T follicular helper cell (primary cell): ENCODE measurements around the gene PRF1.
"Not testable (repeated sequence)": the region's sequence is repeated elsewhere in the genome, so short reads cannot be mapped to it uniquely, and the experiment has no call there.

Experiments used
- DNase-seq: peaks from one replicate; pipeline ENCODE4 v3.0.0-alpha.2; 2020; ENCODE audit warnings: low read depth

PRF1 gene

DNA sequence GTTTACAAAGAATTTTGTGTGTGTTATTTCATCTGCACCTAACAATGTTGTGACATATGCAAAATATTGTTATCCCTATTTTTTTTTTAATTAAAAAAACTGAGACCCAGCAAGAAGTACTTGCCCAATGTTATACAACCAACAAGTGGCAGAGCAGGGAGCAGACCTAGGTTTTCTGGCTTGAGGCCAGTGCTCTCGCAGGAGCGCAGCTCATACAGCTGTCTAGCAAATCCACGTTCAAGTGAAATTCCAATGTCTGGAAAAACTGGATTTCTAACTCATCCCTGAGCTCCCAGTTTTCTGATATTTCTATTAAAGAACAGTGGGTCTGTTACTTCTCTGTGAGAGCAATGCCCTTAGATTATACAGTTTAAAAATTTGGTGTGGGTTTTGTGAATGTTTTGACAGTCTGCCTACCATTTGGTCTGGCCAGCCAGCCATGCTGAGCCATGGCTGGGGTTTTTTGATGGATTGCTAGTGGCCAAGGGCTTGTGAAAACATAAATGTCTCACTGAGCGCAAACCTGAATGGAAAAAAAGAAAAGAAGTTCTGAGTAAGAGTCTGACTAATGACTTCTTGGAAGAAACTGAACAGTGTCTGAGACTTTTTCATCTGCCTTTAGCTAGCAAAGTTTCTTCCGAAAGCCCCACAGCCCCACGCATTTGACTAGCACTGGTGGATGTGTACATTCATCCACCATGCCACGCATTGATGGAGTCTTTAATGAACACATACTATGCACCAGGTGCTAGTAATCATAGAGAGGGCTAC is 15.4 kb upstream of the PRF1 start:
- DNase-seq = no peak

DNA sequence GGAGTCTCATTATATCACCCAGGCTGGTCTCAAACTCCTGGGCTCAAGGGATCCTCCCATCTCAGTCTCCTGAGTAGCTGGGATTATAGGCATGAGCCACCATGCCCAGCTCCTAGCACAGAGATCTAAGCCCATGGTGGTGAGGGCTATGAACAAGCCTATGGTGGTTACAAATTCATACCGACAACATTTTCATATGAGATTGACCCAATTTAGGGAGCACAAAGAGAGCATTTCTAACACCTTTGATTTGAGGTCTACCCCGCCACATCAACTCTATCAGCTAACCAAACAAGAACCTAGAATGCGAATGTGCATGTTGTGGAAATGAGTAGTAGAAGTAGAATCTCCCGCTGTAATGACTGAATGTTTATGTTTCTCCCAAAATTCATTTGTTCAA is 14.2 kb upstream of the PRF1 start:
- DNase-seq = no peak

DNA sequence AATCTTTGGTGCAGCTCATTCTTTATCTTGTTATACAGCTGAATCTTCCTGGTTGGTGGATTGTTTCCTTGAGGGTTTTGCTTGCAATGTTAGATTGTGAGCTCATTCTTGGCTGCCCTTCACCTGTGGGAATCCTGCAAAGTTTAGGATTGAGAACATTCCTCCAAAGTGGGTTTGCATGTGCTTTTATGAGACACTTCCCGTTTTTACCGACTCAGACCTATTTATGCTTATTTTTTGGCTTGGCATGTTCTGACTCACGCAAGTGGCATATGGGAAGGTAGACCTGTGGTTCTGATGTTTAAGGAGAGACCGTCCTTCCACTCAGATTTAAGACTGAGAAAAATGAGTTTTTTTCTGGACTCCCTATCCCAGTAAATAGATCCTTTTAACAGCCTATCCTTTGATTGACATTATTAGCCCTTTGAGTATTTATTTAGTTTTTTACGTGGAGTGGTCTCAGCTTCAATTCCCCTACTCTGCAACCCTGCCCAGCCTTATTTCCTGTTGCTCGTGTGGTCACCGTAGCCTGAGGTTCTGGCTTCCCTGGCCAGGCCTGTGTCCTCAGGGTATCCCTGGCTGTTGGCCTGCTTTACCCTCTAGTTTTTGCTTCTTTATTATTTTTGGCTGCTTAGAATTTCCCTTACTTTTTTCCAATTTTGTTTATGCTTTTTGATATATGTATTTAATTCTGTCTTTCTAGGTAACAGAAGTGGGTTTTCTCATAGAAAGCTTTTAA is 13.4 kb upstream of the PRF1 start:
- no peak for DNase-seq

DNA sequence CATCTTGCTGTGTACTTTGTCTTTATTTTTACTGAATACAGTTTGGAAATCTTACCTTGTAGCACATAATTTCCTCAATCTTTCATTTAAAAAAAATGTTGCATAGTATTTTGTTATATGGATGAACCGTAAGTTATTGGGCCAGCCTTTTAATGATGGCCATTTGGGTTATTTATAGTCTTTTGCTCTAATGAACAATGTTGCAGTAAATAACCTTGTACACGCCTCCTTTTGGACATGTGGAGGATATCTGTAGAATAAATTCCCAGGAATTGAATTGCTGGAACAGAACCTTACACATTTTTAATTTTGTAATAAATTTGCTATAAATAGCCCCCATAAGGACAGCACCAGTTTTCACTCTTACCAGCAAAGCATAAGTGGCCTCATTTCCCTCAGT is 12.7 kb upstream of the PRF1 start:
- DNase-seq = no peak

DNA sequence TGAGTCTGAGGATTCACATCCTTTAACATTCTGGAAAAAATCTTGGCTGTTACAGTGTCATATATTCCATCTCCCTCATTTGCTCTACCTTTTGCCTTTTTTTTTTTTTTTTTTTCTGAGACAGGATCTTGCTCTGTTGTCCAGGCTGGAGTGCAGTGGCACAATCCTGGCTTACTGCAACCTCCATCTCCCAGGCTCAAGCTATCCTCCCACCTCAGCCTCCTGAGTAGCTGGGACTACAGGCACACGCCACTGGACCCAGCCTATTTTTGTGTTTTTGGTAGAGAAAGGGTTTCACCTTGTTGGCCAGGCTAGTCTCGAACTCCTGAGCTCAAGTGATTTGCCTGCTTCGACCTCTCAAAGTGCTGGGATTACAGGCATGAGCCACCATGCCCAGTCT is 11.8 kb upstream of the PRF1 start:
- not testable (repeated sequence) for DNase-seq

DNA sequence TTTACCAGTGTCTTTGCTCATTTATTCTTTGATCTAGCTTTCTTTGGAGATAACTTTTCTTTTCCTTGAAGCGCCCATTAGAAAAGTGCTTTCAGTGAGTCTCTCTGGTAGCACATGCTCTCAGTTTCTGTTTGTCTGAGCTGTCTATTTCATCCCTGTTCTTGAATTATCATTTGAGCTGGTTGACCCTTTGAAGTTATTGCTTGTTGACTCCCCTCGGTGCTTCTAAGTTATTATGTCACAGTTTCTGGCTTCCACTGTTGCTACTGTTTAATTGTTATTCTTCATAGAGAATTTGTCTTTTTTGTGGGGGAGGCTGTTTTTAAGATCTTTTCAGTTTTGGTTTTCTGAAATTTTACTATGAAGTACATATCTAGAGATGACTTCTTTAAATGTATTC is 11.4 kb upstream of the PRF1 start:
- no peak for DNase-seq

DNA sequence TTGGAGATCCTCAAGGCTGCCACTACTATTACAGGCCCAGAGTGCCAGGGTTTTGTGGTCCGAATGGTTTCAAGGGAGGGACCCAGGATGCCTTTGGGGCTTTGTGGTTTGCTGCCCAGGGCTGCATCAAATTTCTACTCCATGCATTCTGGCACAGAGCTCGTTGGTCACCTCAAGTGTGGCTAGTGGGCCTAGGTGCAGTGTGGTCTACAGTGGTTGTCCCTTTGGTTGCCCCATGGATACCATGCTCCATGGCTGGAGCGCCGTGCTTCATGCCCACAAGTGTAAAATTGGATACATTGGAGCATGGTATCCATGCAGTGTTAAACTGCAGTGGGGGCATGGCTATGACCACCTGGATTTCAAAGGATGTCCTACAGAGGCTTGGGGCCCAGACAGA is 5.4 kb upstream of the PRF1 start:
- no peak for DNase-seq

DNA sequence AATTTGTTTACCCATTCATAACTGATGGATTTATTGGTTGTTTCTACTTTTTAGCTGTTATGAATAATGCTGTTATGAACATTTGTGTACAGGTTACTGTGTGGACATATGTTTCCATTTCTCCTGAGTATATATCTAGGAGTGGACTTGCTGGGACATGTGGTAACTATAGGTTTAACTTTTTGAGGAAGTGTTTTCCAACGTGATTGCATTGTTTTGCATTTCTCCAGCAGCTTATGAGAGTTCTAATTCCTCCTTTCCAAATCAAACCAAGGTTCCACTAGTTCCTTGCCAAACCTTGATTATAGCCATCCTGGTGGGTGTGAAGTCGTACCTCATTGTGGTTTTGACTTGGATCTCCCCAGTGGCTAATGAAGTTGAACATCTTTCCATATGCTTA is 2.6 kb upstream of the PRF1 start:
- DNase-seq = no peak

DNA sequence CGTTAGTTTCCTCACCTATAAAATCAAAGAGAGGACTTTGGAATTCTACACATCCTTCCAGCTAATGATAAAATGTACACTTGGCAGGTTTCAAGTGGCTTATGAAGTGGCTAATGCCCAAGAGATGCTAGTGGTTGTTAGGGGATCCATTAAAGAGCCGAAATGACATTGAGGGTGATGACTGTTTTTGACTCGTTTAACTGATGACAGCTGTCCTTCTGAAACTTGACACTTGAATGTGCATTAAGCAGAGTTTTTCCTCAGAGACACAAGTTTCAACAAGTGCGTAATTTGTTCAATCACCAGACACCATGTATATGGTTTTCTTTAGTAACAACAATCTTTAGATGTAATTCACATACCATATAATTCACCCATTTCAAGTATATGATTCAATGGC is 1.6 kb upstream of the PRF1 start:
- no peak for DNase-seq

DNA sequence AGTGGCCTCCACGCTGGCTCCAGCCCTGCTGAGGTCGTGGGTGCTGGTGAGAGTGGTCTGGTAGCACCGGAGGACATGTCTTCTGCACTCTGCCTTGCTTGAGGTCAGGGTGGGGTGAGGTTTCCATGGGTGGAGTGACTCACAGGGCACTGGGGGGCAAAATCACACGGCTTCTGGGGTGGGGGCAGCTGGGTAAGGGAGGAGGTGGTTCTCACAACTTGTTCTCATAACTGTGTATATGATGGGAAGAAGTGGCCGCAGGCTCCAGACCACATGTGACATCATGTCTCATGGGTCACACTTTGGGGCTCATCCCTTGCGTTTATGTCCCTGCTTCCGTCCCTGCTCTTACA is 884 bp upstream of the PRF1 start:
- DNase-seq = no peak

DNA sequence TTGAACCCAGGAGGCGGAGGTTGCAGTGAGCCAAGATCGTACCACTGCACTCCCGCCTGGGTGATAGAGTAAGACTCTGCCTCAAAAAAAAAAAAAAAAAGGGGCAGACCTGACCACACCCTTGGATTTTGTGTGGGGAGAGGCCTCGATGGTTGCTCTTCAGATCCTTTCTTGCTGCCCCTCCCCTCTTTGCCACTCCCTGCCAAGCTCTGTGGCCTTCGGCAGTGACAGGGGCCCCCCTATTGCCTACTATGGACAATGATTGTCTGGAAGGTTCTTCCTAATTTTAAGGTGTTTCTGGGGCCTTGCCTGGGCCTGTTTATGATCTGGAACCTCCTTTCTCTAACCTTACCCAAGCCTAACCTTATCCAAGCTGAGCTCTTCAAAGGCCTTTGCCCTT is 795 bp downstream of the PRF1 start:
- no peak for DNase-seq

DNA sequence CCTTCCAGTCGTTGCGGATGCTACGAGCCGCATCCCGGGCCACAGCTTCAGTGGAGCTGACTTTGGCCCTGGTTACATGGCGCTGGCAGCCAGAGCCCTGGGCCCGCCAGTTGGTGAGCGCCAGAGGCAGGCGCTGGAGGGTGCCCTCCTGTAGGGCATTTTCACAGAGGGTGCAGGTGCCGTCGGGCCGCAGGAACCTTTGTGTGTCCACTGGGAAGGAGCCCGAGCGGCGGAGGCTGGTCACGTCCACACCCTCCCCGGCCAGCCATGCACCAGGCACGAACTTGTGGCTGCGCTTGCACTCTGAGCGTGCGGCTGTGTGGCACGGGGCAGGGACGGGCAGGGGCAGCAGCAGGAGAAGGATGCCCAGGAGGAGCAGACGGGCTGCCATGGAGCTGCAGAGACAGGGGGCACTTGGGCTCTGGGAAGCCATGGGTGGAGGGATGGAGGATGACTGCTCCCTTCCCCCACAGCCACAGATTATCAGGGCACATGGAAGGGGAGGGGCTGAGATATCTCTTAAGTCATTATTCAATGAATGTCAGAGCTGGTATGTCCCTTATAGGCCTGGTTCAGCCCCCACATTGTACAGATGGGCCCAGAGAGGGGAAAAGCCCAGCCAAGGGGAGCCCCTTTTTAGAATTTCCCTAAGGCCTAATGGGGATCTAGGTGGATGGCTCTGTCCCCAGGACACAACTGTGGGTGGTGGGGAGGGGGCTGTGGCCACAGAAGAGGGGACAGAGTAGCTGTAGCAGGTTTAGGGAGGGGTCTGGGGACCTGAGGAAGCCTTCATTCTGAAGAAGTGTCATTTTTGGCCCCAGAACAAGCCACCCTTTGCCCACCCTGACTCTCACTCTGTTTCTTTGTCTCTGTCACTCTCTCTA is 1.8 kb downstream of the PRF1 start:
- DNase-seq = no peak

DNA sequence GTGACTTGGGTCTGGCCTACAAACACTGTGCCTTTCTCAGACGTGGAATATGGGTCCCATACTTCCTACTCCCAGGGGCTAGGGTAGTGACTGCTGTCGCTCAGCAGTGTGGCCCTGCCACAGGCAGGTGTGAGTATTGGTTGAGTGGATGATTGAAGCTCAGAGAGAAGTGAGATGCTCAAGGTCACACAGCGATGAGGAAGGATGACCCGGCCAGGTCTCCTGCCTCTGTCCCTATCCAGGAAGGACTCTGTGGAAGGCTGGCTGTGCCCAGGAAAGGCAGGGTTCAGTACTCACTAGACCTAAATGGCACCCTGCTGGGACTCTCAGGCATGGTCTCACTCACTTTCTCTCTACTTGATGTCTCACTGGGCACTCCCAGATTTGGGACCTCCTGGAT is 2.8 kb downstream of the PRF1 start:
- DNase-seq = no peak

DNA sequence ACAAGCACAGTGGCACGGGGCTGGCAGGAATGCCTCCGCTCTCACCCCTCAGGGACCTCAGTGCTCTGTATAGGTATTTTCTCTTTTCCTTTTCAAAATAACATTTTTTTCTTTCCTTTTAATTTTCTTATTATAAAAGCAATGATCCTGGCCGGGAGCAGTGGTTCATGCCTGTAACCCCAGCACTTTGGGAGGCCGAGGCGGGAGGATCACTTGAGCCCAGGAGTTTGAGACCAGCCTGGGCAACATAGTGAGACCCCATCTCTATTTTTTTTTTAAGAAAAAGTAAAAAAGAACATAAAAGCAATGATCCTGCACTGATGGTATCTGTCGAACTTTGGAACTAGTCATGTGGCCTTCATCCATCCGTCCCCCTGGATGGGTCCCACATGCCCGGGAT is 3.2 kb downstream of the PRF1 start:
- no peak for DNase-seq

DNA sequence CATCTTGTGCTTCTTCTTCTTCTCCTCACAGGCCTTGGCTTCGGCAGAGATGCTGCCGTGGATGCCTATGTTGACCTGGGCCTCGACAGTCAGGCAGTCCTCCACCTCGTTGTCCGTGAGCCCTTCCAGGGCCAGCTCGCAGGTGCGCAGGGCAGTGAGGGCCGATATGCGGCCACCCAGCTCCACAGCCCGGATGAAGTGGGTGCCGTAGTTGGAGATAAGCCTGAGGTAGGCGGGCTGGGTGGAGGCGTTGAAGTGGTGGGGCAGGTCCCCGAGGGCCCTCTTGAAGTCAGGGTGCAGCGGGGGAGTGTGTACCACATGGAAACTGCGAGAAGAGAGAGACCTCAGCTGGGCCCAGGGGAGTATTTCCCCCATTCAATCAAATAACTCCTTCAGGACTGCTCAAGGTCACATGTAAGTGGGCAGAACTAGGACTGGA is 3.7 kb downstream of the PRF1 start:
- DNase-seq = no peak

DNA sequence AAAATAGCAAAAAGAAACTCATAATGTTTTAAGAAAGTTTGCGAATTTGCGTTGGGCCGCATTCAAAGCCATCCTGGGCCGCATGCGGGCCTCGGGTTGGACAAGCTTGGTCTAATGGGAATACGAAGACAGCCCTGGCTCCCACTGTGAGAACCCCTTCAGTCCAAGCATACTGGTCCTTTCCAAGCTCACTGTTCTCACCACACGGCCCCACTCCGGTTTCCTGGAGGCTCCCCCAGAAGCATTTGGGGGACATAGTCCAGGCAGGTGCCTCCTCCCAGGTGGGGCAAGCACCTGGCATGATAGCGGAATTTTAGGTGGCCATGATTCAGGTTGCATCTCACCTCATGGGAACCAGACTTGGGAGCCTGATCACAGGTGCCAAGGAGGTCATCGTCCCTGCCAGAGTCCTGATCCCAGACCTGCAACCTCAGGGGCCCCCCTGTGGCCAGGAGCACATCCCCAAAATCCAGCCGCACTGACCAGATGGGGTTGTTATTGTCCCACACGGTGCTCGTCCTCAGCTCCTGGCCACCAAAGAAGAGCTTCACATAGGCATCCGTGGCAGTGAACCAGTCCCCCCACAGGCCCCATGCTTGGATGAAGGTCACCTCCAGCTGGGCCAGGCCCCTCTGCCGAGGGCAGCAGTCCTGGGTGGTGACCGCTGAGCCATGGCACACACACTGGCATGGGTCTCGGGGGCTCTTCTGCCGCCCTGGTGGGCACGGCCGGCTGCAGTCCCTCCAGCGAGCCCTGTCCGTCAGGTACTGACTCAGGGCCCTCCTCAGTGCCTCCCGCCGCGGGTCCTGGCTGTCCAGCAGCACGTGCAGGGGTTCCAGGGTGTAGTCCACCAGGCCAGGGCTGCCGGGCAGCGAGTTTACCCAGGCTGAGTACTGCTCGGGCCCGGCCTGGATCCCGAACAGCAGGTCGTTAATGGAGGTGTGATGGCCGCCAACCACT is 4.4 kb downstream of the PRF1 start:
- no peak for DNase-seq

DNA sequence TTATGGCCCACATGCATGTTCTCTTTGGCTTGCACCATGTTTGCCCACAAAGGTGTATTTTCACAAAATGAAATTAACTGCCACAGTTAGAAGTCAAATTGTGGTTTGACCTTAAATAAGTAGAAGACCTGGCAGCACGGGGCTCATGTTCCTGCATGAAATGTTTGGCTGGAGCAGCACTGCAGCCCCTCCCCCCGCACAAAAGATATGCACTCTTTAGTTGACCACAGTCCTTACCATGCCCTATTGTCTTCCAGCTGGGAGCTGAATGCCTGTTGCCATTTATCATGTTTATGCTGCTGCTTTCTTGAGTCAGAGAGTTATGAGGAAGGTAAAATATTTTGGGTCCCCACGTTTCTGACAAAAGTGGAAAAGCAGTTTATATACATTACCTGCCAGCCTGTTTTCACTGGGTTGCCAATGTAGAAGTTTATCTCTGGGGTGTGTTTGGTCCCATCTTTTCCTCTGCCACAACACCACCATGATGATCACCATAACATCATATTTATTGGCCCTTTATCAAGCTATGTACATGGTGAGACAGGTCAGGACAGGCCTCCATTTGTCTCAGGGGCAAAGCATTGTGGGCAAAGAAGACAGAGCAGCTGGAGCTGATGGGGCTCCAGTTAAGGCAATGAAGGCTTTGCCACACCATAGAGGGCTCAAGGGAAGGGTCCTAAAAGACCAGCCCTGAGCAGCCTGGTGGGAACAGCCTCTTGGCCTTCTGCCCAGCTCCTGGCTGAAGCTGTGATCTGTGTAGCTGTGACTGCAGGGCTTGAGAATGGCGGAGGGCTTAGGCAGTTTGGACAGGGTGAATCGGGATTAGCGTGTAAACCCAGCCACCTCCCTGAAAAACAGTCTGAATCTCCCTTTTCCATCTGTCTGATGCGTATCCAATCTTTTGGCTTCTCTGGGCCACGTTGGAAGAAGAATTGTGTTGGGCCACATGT is 5.4 kb downstream of the PRF1 start:
- no peak for DNase-seq

DNA sequence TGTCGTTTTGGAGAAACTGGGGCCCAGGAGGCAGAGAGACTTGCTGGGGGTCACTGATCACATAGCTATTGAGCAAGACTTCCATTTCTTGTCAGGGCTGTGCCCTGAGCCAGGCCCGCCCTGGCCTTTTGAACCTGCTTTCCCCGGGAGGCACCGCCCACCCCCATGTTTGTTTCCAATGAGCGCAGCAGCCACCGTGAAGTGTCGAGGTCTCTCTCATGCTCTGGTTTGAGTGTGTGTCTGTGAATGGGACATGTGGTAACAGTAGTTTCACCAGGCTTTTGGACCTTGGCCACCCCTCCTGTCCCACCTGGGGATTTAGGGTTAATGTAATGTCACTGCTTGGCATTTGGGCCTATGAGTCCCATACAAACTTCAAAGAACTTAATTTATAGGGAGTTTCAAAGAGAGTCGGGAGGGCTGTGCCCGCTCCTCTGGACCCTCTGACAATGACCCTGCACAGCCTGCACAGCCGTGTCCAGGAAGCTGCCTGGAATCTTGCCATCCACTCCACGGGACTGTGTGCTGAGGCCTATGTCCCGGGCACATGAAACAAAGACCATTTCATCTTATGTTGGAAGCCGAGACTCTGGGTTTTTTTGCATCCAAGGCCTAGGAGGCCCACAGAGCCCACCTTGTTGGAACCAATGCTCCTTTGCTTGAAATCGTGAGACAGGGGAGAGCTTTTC is 6.3 kb downstream of the PRF1 start:
- DNase-seq = no peak

DNA sequence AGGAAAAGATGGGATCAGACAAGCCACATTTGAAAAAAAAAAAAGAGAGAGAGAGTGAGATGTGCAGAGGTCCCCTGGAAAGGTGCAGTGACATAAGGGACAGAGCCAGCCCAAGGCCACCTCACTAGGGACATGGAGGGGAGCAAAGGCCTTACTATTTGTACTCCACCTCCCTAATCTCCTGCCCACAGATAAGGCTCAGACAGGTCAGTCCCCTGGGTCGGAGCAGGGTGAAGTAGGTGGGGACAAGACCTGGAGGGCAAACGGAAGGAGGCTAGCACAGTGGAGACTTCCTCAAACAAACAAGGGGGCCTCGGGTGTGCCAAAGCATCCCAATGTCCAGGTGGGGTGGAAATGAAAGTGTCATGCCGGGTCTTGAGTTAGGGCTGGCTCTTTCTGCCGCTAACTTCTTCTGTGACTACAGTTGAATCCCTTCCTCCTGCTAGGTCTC is 7.0 kb downstream of the PRF1 start:
- DNase-seq = no peak

DNA sequence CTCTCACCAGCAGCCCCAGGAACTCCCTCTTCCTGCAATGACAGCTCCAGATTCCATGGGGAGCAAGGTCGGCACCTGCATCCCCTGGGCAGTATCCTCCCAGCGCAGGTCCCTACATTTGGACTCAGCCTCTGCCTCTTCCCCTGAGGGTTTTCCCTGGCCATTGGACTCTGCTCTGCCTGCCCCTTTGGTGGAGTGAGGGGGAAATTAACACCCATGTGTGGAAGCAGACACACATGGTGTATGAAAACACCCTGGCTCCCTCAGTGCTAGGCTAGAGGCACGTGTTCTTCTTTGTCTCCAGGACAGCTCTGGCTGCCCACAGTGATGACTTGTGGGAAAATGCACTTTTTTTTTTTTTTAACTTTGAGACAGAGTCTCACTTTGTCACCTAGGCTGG is 8.4 kb downstream of the PRF1 start:
- no peak for DNase-seq
